ENCODE results near the gene C1QTNF6. TPM values are rescaled to one million over a fixed set of nuclear protein-coding genes. Genes with fewer than 3 reads are reported as not detected.

The C1QTNF6 gene
- total and polyA plus RNA-seq, 2 of the 8 experiments (the other 6 are each of a cell fraction or from before 2014, with no cell fraction given), result 3.1 to 6.5 TPM

- H3K9me3 ChIP-seq (ENCODE audit: insufficient read depth in 2 of 2, low read depth in 1 of 2, low read length in 1 of 2), result no peaks in the 10 kb centered on the region
- ChIA-PET CTCF (ENCODE audit: partially characterized antibody) (interaction anchor here (0.7 to 4.5 kb wide), 6 partner anchors 11 to 107 kb away, joined by 3 to 25 read pairs (median 4); no protein-coding TSS in a partner anchor), POLR2A (ENCODE audit: partially characterized antibody) (interaction anchor here (1.7 kb wide), 1 partner anchor 10 kb away, joined by 4 read pairs; the partner anchor contains the start of gene C1QTNF6)
- no peak overlapping the region for H3K4me2 ChIP-seq (ENCODE audit: insufficient read depth in 1 of 2, low read depth in 2 of 2, low read length in 2 of 2)
- no peak overlapping the region for H3K27ac ChIP-seq (ENCODE audit: low read depth, low read length)
- no peak overlapping the region for H2BK120ac ChIP-seq (replicated peaks; ENCODE audit: low read depth, low read length)
- no peak overlapping the region for H2AK5ac ChIP-seq (ENCODE audit: low read depth, low read length)
- H2BK5ac ChIP-seq (ENCODE audit: low read depth, low read length), result no peak overlapping the region
- WGBS, 2 experiments (ENCODE audit: extremely low coverage in 1 of 2, insufficient coverage in 1 of 2, insufficient read length in 1 of 2, insufficient replicate concordance in 2 of 2, low coverage in 1 of 2, low lambda C conversion rate in 2 of 2, missing lambda C conversion rate in 1 of 2), result 56% methylated on average over 4 of the region's 5 CpGs; no CpG with 5 or more reads in 1 of the 2 experiments
- no peak overlapping the region for H3K4me3 ChIP-seq (ENCODE audit: extremely low read depth in 1 of 4, insufficient read depth in 2 of 4, low read depth in 3 of 4, low read length in 4 of 4)
- no peak overlapping the region for H2BK15ac ChIP-seq (ENCODE audit: low read length)
- no peak overlapping the region for H4K8ac ChIP-seq (ENCODE audit: extremely low read depth, insufficient read depth, low read length)
- no peaks in the 10 kb centered on the region for H4K20me1 ChIP-seq (replicated peaks in 1 of 2; ENCODE audit: control insufficient read depth in 1 of 2, insufficient read depth in 2 of 2, low read length in 2 of 2)
- FAIRE-seq, result no peak
- H3K56ac ChIP-seq (replicated peaks; ENCODE audit: insufficient read length, low read depth, low read length), result no peak overlapping the region
- no peak overlapping the region for H4K91ac ChIP-seq (replicated peaks; ENCODE audit: insufficient read length, low read length)
- DNase-seq (ENCODE audit: low read depth in 1 of 2, low spot score in 2 of 2), result no peak
- no peak overlapping the region for H4K5ac ChIP-seq (ENCODE audit: insufficient read length, low read depth, low read length)
- H3K4ac ChIP-seq (replicated peaks; ENCODE audit: insufficient read length, low read depth, low read length), result no peak overlapping the region
- peaks cover 0 to 2% (median under 1%) of the 10 kb centered on the region in 4 experiments; a peak in 2 of 7 replicates for H3K4me1 ChIP-seq (replicated peaks in 1 of 4; ENCODE audit: control insufficient read depth in 3 of 4, insufficient read depth in 4 of 4, low read length in 3 of 4)
- no peak overlapping the region for H2AFZ ChIP-seq (ENCODE audit: low read length)
- no peaks in the 10 kb centered on the region; a peak in 2 of 7 replicates for H3K27me3 ChIP-seq (replicated peaks in 1 of 4; ENCODE audit: control insufficient read depth in 3 of 4, extremely low read depth in 1 of 4, insufficient read depth in 3 of 4, low read length in 3 of 4)
- H3K79me2 ChIP-seq (ENCODE audit: control insufficient read depth in 1 of 2, insufficient read depth in 2 of 2, low read length in 2 of 2), result no peaks in the 10 kb centered on the region
- no peaks in the 10 kb centered on the region for H3K36me3 ChIP-seq (ENCODE audit: control insufficient read depth in 2 of 4, insufficient read depth in 4 of 4, low read length in 3 of 4)
- TF ChIP-seq CBX8 (IDR thresholded peaks at IDR 0.05; ENCODE audit: borderline replicate concordance, low read depth, low read length) (no peak), PHF8 (conservative IDR thresholded peaks at IDR 0.05; ENCODE audit: low read depth, low read length) (no peak), SIN3A (conservative IDR thresholded peaks at IDR 0.05 in 1 of 2, IDR thresholded peaks at IDR 0.05 in 1 of 2; ENCODE audit: low read depth in 1 of 2, low read length in 2 of 2) (no peak)
- TF ChIP-seq, protein P1, sequence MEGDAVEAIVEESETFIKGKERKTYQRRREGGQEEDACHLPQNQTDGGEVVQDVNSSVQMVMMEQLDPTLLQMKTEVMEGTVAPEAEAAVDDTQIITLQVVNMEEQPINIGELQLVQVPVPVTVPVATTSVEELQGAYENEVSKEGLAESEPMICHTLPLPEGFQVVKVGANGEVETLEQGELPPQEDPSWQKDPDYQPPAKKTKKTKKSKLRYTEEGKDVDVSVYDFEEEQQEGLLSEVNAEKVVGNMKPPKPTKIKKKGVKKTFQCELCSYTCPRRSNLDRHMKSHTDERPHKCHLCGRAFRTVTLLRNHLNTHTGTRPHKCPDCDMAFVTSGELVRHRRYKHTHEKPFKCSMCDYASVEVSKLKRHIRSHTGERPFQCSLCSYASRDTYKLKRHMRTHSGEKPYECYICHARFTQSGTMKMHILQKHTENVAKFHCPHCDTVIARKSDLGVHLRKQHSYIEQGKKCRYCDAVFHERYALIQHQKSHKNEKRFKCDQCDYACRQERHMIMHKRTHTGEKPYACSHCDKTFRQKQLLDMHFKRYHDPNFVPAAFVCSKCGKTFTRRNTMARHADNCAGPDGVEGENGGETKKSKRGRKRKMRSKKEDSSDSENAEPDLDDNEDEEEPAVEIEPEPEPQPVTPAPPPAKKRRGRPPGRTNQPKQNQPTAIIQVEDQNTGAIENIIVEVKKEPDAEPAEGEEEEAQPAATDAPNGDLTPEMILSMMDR (IDR thresholded peaks at IDR 0.05; ENCODE audit: control extremely low read depth in 1 of 3, insufficient read depth in 1 of 3, low read depth in 1 of 3, low read length in 3 of 3), result no peak
- H3K79me1 ChIP-seq (ENCODE audit: low read depth, low read length), result no peaks in the 10 kb centered on the region
- H3K23me2 ChIP-seq (ENCODE audit: low read depth, low read length), result no peaks in the 10 kb centered on the region
- H3K14ac ChIP-seq (ENCODE audit: insufficient read length), result no peak overlapping the region
- H2BK20ac ChIP-seq (ENCODE audit: low read length), result no peak overlapping the region
- no peak overlapping the region for H3K9ac ChIP-seq (replicated peaks in 1 of 4; ENCODE audit: extremely low read depth in 1 of 4, low read depth in 3 of 4, low read length in 3 of 4)
- H3K18ac ChIP-seq (ENCODE audit: extremely low read depth, low read length), result no peak overlapping the region
- no peak overlapping the region for H3K23ac ChIP-seq (ENCODE audit: insufficient read length)
- H2BK12ac ChIP-seq (ENCODE audit: low read depth, low read length), result no peak overlapping the region
These were observed 10.8 kb downstream of the C1QTNF6 start for GRCh38 chr22:37177221-37177620.

Measured in H1 (cell line).